Measurements from ENCODE around the gene MEST.
"Not testable (repeated sequence)": the region's sequence is repeated elsewhere in the genome, so short reads cannot be mapped to it uniquely, and the experiment has no call there.

MEST gene, protein sequence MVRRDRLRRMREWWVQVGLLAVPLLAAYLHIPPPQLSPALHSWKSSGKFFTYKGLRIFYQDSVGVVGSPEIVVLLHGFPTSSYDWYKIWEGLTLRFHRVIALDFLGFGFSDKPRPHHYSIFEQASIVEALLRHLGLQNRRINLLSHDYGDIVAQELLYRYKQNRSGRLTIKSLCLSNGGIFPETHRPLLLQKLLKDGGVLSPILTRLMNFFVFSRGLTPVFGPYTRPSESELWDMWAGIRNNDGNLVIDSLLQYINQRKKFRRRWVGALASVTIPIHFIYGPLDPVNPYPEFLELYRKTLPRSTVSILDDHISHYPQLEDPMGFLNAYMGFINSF

GRCh38 chr7:130491841-130492522 is at the start of gene MEST:
TSS of gene MEST (plus strand) at chr7:130492085. CDS start at chr7:130492314, 229 bp downstream.
- DNase-seq, result no peak

DNA sequence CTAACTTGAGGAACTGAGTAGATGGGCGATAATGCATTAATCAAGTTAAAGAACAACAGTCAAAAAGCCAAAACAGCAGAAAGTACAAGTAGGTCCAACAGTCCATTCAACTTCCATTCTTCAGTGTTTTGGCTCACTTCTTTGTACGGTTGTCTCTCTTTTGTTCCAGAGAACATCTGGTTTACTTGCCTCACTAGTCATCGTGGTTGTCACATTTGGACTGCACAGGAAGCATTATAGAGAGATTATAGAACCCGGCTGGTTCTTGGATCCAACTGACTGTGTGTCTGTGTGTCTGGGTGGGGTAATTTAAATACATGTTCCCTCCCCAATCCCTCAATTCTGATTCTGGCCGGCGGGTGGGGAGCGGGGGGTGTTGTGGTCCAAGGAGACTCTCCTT is 49.3 kb upstream of the MEST start:
- no peak for DNase-seq

DNA sequence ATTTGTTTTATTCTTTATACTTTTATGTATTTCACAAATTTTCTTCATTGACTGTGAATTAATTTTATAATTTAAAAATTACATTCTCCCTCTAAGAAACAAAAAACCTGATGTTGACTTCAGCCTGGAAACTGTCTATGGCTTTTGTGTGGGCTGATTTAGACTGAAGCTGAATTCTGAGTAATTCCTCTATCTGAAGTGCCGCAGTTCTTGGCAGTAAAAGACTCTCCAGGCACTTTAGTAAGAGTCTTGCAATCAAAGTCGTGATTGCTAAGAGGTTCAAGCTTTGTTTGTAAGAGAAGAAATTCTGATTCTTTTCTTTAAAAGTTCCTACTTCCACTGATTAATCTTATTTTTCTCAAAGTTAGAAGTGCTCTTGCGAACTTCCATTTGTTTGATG is 47.7 kb upstream of the MEST start:
- no peak for DNase-seq

DNA sequence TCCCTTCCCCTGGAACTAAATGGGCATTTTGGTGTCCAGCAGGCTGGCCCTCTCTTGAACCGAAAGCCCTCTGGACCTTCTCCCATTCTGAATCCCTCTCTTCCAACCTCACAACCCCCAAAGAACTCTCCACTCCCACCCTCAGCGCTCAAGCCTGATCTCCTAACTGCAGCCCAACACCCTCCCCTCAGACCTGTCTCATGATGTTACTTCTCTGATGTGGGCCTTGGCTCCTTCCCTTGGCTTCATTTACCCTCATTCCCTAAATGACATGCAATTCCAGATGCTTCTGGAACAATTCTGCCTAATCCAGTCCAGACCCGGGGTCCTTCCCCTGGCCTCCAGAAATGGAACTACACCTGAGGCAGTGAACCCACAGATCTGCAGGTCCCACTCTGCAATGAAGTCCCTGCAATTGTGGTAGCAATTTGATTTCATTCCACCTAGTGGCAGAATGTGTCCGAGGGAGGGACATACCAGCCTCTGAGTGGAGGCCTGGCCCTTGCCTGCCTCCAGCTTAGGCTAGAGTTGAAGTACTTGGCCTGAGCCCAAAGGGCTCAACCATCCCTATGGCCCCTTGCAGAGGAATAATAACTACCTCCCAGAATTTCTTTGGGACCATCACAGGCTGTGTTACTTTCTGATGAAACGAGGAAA is 47.0 kb upstream of the MEST start:
- no peak for DNase-seq

DNA sequence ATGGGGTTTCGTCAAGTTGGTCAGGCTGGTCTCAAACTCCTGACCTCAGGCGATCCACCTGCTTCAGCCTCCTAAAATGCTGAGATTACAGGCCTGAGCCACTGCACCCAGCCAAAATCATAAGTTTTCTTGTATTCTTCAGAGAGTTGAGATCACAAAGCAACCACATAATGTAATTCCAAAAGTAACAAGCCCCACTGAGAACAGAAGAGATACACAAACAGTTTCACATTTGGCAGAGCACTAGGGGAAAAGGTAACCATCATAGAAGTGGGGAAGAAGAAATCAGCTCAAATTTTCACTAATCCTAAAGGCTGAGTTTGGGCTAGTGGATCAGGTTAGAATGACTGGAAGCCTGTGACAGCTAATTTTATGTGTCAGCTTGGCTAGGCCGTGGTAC is 45.6 kb upstream of the MEST start:
- no peak for DNase-seq

GRCh38 chr7:130451344-130451743 is 40.5 kb upstream of the MEST start:
- DNase-seq, result not testable (repeated sequence)

GRCh38 chr7:130452951-130453350 is 38.9 kb upstream of the MEST start:
- no peak for DNase-seq

GRCh38 chr7:130454959-130455358 is 36.9 kb upstream of the MEST start:
- no peak for DNase-seq

- DNase-seq, result peak in 1 of 2 donors; percentile 12
Measured at GRCh38 chr7:130458257-130458656, 33.6 kb upstream of the MEST start.

DNA sequence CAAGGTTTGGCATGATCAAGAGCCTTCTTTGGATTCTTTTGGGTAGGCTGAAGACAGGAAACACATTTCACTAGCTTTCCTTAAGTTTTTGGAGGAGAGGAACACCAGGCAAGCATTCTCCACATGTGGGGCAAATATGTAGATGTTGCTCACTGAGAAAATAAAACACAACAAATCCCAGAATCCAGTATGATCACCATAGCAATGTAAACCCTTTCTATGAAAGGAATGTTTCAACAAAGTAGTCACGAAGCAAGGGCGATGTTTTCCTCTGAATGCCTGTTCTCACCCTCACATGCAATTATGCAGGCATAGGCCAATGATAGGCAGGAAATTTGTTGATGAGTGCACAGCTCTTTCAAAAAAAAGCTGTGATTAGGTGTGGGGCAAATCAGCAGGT is 30.6 kb upstream of the MEST start:
- no peak for DNase-seq

- no peak for DNase-seq
Measured at GRCh38 chr7:130463553-130464434, 28.1 kb upstream of the MEST start.

DNA sequence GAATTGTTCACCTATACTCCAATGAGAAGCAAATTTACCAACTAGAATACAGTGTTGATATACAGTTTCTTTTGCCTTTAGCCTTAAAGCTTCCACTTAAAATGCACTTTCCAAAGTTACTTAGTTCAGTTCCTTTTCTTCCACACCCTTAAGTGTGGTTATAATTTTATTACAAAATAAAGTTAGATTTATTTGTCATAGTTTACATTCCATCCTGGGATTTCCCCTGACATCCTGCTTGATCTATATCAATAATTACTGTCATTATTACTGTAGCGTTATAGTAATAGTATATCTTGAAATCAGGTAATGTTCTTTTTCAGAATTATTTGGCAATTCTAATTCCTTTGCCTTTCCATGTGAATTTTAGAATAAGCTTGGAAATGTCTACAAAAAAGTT is 23.3 kb upstream of the MEST start:
- no peak for DNase-seq

GRCh38 chr7:130471974-130472373 is 19.9 kb upstream of the MEST start:
- no peak for DNase-seq

GRCh38 chr7:130473289-130473688 is 18.6 kb upstream of the MEST start:
- no peak for DNase-seq

DNA sequence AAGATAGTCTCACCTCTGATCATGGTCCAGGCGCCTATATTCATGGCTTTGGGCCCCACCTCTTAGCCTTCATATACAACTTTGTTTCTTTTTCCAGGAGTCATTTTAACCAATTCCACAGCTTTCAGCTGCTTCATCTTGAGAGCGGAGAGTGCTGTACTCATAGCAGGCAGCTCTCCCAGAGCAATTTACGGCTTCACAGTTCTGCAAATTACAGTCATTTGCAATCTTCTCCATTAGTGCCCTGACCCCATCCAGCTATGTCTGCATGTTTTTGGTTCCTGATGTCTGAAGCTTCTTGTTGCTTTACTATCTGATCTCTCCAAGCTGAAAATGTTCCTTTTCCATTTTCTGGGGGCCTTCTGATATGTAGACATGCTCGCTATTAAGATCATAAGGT is 18.0 kb upstream of the MEST start:
- no peak for DNase-seq

DNA sequence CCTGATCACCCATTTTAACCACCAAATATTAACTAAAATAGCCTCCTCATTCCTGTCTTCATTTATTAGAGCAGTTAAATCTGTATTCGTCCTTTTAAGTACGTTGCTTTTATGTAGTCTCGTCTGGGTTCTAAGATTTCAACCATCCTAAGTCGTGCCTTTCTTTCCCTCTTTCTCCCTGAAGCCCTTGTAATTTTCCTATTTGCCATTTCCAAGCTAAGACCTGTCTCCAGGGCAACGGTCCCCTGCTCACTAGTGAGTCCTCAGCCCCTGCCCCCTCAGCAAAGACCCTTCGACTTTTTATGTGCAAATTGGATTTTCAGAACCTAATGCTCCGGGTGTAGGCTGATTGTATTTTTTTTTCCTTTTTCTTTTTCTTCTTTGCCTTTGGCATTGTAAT is 16.1 kb upstream of the MEST start:
- no peak for DNase-seq

- DNase-seq, result no peak
Measured at GRCh38 chr7:130476297-130477150, 15.4 kb upstream of the MEST start.

DNA sequence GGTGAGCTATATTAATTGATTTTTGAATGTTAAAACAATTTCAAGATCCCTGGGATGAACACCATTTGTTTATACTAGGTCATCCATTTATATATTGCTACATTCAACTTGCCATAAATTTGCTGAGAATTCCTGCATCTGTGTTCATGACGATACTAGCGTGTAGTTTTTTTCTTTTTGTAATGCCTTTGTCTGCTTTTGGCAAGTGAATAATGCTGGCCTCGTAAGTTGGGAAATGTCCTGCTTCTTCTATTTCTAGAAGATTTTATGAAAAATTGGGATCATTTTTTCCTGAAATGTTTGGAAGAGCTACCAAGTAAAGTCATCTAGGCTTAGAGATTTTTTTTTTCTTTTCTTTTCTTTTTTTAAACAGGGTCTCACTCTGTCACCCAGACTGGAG is 12.9 kb upstream of the MEST start:
- DNase-seq, result no peak

DNA sequence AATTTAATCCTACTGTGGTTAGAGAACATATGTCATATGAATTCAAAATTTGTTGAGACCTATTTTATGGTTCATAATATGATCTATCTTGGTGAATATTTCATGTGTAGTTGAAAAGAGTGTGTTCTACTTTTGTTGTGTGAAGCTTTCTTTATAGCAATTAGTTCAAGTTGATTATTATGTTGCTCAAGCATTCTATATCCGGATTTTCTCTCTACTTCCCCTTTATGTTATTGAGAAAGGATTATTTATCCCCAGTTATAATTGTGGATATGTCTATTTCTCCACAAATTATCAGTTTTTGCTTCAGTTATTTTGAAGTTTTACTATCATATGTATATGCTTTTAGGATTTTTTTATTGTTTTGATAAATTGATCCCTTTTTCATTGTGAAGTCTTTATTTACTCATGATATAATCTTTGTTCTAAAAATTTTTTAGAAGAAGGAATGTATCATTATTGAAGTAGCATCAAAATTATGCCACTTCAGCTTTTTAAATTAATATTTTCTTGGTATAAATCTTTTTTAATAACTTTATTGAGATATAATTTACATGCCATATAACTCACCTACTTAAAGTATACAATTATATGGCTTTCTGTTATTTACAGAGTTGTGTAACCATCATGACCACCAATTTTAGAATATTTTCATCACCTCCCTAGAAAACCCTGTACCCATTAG is 12.0 kb upstream of the MEST start:
- no peak for DNase-seq

- DNase-seq, result no peak
Measured at GRCh38 chr7:130481898-130482297, 10.0 kb upstream of the MEST start.

GRCh38 chr7:130483031-130483430 is 8.9 kb upstream of the MEST start:
- DNase-seq, result no peak

DNA sequence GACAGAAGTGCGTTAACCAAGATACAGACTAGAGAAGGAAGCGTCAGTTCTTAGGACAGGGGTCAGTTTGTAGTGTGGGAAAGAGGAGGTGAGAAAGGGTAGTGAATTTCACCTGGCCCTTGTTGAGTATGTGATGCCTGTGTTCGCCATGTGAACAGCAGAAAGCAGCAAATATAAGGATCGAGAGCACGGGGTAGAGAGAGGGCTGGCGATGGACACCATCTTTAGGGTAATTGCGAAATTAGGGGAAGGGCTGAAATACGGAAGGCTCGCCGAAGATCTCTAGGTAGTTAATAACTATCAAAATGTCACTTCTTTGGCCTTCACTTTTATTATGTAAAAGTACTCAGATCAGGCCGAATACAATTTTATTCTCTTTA is 6.2 kb upstream of the MEST start:
- DNase-seq, result no peak
